ENCODE data around the gene C20orf141. TPM values are rescaled to one million over a fixed set of nuclear protein-coding genes. Genes with fewer than 3 reads are reported as not detected.

C20orf141 gene
- total RNA-seq, 1 donor from 2014 or later = not detected

DNA sequence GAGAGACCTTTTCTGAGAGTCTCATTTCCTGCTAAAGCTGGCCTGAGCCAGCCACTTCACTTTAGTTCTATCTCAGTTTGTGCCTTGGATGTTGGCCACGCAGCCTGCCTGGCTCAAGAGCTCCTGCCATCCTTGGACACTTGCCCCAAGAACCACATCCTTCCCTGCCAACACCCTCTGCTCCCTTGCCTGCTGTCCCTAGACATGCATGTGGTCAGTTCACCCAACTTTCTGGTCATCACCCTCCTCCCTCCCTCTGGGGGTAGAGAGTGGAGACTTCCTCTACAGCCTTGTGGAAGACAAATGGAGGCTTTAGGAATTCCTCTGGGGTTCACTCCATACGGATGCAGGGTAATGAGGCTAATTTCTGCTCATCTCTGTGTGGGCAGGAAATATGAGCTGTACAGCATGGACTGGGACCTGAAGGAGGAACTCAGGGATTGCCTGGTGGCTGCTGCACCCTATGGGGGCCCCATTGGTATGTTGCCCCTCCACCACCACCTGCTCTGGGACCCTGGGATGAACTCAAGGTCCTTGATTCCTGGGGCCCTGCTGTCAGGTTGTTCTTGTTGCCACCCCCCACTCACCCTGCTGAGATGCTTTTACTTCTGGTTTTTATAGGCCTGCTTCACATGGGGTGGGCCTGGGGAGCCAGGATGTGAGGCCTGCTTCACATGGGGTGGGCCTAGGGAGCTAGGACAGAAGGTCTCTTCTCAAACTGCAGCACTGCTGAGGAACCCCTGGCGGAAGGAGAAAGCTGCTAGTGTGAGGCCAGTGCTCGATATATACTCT is 44.7 kb downstream of the C20orf141 start:
- TF ChIP-seq, protein P1, sequence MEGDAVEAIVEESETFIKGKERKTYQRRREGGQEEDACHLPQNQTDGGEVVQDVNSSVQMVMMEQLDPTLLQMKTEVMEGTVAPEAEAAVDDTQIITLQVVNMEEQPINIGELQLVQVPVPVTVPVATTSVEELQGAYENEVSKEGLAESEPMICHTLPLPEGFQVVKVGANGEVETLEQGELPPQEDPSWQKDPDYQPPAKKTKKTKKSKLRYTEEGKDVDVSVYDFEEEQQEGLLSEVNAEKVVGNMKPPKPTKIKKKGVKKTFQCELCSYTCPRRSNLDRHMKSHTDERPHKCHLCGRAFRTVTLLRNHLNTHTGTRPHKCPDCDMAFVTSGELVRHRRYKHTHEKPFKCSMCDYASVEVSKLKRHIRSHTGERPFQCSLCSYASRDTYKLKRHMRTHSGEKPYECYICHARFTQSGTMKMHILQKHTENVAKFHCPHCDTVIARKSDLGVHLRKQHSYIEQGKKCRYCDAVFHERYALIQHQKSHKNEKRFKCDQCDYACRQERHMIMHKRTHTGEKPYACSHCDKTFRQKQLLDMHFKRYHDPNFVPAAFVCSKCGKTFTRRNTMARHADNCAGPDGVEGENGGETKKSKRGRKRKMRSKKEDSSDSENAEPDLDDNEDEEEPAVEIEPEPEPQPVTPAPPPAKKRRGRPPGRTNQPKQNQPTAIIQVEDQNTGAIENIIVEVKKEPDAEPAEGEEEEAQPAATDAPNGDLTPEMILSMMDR (IDR thresholded peaks at IDR 0.05; ENCODE audit: insufficient read depth, low read length, severe bottlenecking) = no peak
- FAIRE-seq = no peak
- peaks cover 12% of the 10 kb centered on the region for H3K36me3 ChIP-seq (ENCODE audit: control insufficient read depth, insufficient read depth, low read length)
- H3K4me3 ChIP-seq (ENCODE audit: low read depth, low read length) = no peak overlapping the region
- H3K27me3 ChIP-seq (ENCODE audit: control insufficient read depth, insufficient read depth, low read length) = no peaks in the 10 kb centered on the region
- no peak for DNase-seq (ENCODE audit: low read depth)

- no peaks in the 10 kb centered on the region for H3K27me3 ChIP-seq (ENCODE audit: control insufficient read depth, insufficient read depth, low read length)
- TF ChIP-seq, protein P1 (IDR thresholded peaks at IDR 0.05; ENCODE audit: insufficient read depth, low read length, severe bottlenecking) = no peak
- FAIRE-seq = no peak
- no peak overlapping the region for H3K4me3 ChIP-seq (ENCODE audit: low read depth, low read length)
- peaks cover 19% of the 10 kb centered on the region for H3K36me3 ChIP-seq (ENCODE audit: control insufficient read depth, insufficient read depth, low read length)
- DNase-seq (ENCODE audit: low read depth) = no peak
Observed at GRCh38 chr20:2864626-2865025, 49.8 kb downstream of the C20orf141 start.

DNA sequence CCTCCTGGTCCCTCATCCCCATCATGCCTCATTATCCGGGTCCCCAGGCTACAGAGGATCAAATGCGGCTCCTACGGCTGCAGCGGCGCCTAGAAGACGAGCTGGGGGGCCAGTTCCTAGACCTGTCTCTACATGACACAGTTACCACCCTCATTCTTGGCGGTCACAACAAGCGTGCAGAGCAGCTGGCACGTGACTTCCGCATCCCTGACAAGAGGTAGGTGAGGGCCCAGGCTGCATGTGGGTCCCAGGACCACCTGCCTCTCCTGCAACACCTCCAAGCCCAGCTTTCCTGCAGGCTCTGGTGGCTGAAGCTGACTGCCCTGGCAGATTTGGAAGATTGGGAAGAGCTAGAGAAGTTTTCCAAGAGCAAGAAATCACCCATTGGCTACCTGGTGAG is 50.3 kb downstream of the C20orf141 start:
- DNase-seq (ENCODE audit: low read depth) (no peak), FAIRE-seq (no peak)
- H3K36me3 ChIP-seq (ENCODE audit: control insufficient read depth, insufficient read depth, low read length) = peaks cover 19% of the 10 kb centered on the region

More for the DNA sequence above, 50.3 kb downstream of the C20orf141 start:
- no peak overlapping the region for H3K4me3 ChIP-seq (ENCODE audit: low read depth, low read length)
- TF ChIP-seq, protein P1 (IDR thresholded peaks at IDR 0.05; ENCODE audit: insufficient read depth, low read length, severe bottlenecking) = no peak
- no peaks in the 10 kb centered on the region for H3K27me3 ChIP-seq (ENCODE audit: control insufficient read depth, insufficient read depth, low read length)

Other genes starting within 250 kb of the C20orf141 start
- 166 and 288 TPM in 2 replicates for gene NOP56, start 162.4 kb upstream of the C20orf141 start, total RNA-seq
- 96.0 and 103 TPM in 2 replicates for gene IDH3B, start 150.8 kb upstream of the C20orf141 start, total RNA-seq
- 0.64 and 1.3 TPM in 2 replicates for gene EBF4, start 122.2 kb upstream of the C20orf141 start, total RNA-seq
- not detected in 2 replicates for gene CPXM1, start 14.4 kb upstream of the C20orf141 start, total RNA-seq
- not detected in 2 replicates for gene TMEM239, start 1.4 kb downstream of the C20orf141 start, total RNA-seq
- gene PCED1A, start 25.7 kb downstream of the C20orf141 start, total RNA-seq = 12.9 and 17.9 TPM in 2 replicates
- 33.2 and 33.4 TPM in 2 replicates for gene VPS16, start 25.8 kb downstream of the C20orf141 start, total RNA-seq
- 20.8 and 25.2 TPM in 2 replicates for gene PTPRA, start 58.5 kb downstream of the C20orf141 start, total RNA-seq
- 0.13 and 0.53 TPM in 2 replicates for gene GNRH2, start 228.6 kb downstream of the C20orf141 start, total RNA-seq
- gene MRPS26, start 231.1 kb downstream of the C20orf141 start, total RNA-seq = 68.0 and 69.5 TPM in 2 replicates